NK-92 (cell line): Measurements from ENCODE around the gene TMEM97.

Source experiments
- DNase-seq: peaks from one replicate; lab custom pipeline; 2025; ENCODE audit not compliant: unreplicated experiment; lab: John Stamatoyannopoulos, UW

The TMEM97 gene

GRCh38 chr17:28363776-28364650, 45.0 kb downstream of the TMEM97 start:
- no peak for DNase-seq

GRCh38 chr17:28364665-28365363, 45.8 kb downstream of the TMEM97 start, which contains the start of gene SEBOX:
TSS of gene SEBOX (minus strand) at chr17:28365199. CDS start at chr17:28365151, 48 bp downstream.
- no peak for DNase-seq

GRCh38 chr17:28365487-28365886, 46.5 kb downstream of the TMEM97 start:
- no peak for DNase-seq

GRCh38 chr17:28366605-28367004, 47.6 kb downstream of the TMEM97 start:
- no peak for DNase-seq

- no peak for DNase-seq
Observed at GRCh38 chr17:28367641-28368305, 48.8 kb downstream of the TMEM97 start.

- DNase-seq: no peak
Observed at GRCh38 chr17:28368306-28368831, 49.4 kb downstream of the TMEM97 start.

GRCh38 chr17:28368915-28369683, 50.1 kb downstream of the TMEM97 start:
- DNase-seq: no peak

- no peak for DNase-seq
Observed at GRCh38 chr17:28369684-28370034, 50.7 kb downstream of the TMEM97 start.

GRCh38 chr17:28370035-28370743, 51.2 kb downstream of the TMEM97 start, which contains the start of gene VTN:
TSS of gene VTN (minus strand) at chr17:28370307. CDS start at chr17:28370203, 104 bp downstream.
- DNase-seq: no peak

GRCh38 chr17:28370744-28371103, 51.7 kb downstream of the TMEM97 start:
- DNase-seq: no peak

GRCh38 chr17:28371245-28372202, 52.5 kb downstream of the TMEM97 start, which contains the start of gene SARM1:
TSS of gene SARM1 (plus strand) at chr17:28371694. CDS start at chr17:28372033, 339 bp downstream.
- DNase-seq: no peak

GRCh38 chr17:28372203-28372944, 53.4 kb downstream of the TMEM97 start:
- no peak for DNase-seq

- no peak for DNase-seq
Observed at GRCh38 chr17:28372945-28373274, 53.9 kb downstream of the TMEM97 start.
